ENCODE data around the gene PKLR. TPM values are rescaled to one million over a fixed set of nuclear protein-coding genes. Genes with fewer than 3 reads are reported as not detected.
"Not testable (repeated sequence)": the region's sequence is repeated elsewhere in the genome, so short reads cannot be mapped to it uniquely, and the experiment has no call there.

The PKLR gene
- total RNA-seq, 2 donors from 2014 or later, result 0.14 TPM; not detected in 1

GRCh38 chr1:155297384-155297783, 3.9 kb downstream of the PKLR start:
- Mint-ChIP-seq H3K27ac (no peak overlapping the region), H3K9me3 (no peaks in the 10 kb centered on the region), H3K36me3 (no peaks in the 10 kb centered on the region)
- DNase-seq (ENCODE audit: low spot score in 2 of 2), result no peak
- no peak for ATAC-seq

DNA sequence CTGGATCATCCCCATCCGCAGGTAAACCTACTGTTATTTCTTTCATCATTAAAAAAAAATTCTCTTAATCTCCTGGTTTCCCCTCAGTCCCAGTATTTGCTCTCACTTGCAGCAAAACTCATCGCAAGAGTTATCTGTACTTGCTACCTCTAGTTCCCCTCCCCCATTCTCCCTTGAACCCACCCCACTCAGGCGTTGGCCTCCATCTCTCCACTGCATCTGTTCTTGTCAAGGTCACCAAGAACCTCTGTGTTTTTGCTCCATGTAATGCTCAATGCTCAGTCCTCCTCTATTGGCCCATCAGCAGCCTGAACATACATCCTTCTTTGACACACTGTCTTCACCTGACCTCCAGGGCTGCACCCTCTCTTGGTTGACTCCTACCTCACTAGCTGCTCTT, 4.6 kb downstream of the PKLR start:
- no peak for ATAC-seq
- Mint-ChIP-seq H3K36me3 (no peaks in the 10 kb centered on the region), H3K27ac (no peak overlapping the region), H3K9me3 (no peaks in the 10 kb centered on the region)
- DNase-seq (ENCODE audit: low spot score in 2 of 2), result no peak

DNA sequence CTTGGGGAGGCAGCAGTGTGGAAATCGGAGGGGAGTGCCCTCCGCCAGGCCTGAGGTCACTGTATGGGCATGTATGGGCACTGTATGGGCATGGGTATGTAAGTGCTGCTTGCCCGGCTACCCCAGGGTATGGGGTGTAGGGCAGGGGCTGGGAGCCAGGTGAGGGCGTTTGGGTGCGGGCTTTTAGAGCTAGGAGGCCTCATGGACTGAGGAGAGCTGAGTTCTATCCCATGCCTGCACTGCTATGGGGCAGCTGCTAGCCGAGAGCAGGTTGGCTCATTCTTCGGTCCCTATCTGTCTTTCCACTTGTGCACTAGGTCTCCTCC, 5.3 kb downstream of the PKLR start:
- no peaks in the 10 kb centered on the region for H3K9me3 Mint-ChIP-seq
- ATAC-seq, result no peak
- no peaks in the 10 kb centered on the region for H3K36me3 Mint-ChIP-seq
- no peak overlapping the region for H3K27ac Mint-ChIP-seq
- no peak for DNase-seq (ENCODE audit: low spot score in 2 of 2)

GRCh38 chr1:155295183-155295941, 5.9 kb downstream of the PKLR start:
- ATAC-seq (peak in 1 of 2 donors; percentile 46), DNase-seq (ENCODE audit: low spot score in 2 of 2) (no peak)
- Mint-ChIP-seq H3K9me3 (no peaks in the 10 kb centered on the region), H3K36me3 (no peaks in the 10 kb centered on the region), H3K27ac (no peak overlapping the region)

DNA sequence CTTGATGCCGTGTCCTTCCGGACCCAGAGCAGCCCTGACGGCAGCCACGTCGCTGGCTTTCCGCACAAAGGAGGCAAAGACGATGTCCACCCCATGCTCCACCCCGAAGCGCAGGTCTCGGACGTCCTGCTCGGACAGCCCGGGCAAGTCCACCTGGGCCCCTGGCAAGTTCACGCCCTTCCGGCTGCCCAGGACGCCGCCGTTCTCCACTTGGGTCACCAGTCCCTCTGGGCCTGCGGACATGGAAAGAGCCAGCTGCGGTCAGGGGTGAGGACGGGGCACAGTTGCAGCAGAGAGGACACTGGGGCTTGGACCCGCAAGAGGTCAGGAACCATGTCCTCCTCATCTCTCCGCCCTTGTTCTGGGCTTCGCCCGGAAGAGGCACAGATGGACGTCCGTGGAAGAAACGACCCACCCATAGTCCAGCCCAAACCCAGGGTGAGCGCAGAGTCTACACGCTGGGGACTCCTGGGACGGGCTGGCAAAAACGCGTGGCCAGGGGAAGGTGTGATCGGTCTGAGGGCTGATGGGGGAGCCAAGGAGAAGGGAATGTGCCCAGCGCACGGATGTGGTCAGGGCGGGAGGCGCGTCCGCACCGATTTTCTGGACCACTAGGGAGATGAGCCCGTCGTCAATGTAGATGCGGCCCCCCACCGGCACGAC, 6.6 kb downstream of the PKLR start:
- Mint-ChIP-seq H3K9me3 (no peaks in the 10 kb centered on the region), H3K27ac (no peak overlapping the region), H3K36me3 (no peaks in the 10 kb centered on the region)
- ATAC-seq, result peak in 1 of 2 donors; percentile 18
- no peak for DNase-seq (ENCODE audit: low spot score in 2 of 2)

DNA sequence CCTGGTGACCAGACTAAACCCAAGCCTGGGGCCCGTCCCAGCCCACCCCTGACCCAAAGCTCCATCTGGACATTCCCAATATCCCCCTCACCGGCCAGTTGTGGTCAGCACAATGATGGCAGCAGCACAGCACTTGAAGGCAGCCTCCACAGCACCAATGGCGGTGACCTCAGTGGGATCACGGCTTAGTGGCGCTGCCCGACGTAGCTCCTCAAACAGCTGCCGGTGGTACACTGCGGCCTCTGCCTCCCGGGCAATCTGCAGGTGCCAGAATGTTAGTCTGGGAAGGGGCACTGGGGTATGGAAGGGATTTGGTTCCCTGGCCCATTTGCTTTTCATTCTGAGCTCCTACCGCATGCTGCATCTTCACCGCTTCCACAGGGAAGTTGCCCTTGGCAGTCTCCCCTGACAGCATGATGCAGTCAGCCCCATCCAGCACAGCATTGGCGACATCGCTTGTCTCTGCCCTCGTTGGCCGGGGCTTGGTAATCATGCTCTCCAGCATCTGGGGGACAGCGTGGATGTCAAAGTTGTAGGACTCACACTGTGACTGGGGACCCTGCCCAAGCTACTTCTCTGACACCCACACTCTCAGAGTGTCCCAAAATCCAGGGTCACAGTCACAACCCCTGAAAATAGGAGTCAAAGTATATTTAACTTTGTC, 8.0 kb downstream of the PKLR start:
- ATAC-seq, result no peak
- H3K36me3 Mint-ChIP-seq, result no peaks in the 10 kb centered on the region
- DNase-seq (ENCODE audit: low spot score in 2 of 2), result no peak
- no peak overlapping the region for H3K27ac Mint-ChIP-seq
- no peaks in the 10 kb centered on the region for H3K9me3 Mint-ChIP-seq

- not testable (repeated sequence) for DNase-seq (ENCODE audit: low spot score in 2 of 2); H3K36me3 Mint-ChIP-seq; ATAC-seq; H3K27ac Mint-ChIP-seq; H3K9me3 Mint-ChIP-seq
These were observed 10.2 kb downstream of the PKLR start for GRCh38 chr1:155291006-155291405.

DNA sequence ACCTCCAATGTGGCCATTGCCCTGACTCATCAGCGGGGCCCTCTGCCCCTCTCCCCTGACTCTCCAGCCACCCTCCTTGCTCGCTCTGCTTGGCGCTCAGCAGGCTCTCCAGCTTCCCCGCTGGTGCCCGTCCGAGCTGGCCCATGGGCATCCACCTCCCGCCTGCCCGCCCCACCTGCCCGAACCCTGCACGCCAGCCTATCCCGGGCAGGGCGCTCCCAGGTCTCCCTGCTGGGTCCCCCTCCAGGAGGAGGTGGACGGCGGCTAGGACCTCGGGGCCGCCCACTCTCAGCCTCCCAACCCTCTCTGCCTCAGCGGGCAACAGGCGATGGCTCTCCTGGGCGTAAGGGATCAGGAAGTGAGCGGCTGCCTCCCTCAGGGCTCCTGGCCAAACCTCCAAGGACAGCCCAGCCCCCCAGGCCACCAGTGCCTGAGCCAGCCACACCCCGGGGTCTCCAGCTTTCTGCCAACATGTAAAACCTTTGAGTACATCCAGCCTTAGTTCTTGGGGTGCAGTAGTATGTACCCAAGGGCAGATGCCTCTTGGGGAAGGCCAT, 13.2 kb downstream of the PKLR start:
- no peak for DNase-seq (ENCODE audit: low spot score in 2 of 2)
- no peak overlapping the region for H3K27ac Mint-ChIP-seq
- ATAC-seq, result no peak
- no peaks in the 10 kb centered on the region for H3K36me3 Mint-ChIP-seq
- no peaks in the 10 kb centered on the region for H3K9me3 Mint-ChIP-seq

DNA sequence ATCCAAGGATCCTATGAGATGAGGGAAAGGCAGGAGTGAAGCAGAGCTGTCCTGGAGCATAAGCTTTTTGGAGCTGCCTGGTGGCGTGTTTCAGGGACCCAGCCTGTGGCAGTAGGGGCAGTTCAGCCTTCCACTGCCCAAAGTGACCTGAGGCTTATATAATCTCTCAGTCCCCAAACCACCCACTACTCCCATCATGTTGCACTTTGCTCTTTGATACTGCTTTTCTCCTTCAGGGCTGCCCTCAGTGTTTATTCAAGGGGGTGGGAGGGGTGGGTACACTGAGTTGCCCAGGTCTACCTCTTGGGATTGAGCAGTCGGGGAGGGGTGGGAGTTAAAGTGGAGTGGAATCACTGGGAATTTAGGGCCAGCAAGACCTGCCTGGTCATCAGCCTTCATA, 14.7 kb downstream of the PKLR start:
- Mint-ChIP-seq H3K9me3 (no peaks in the 10 kb centered on the region), H3K27ac (no peak overlapping the region), H3K36me3 (no peaks in the 10 kb centered on the region)
- DNase-seq (ENCODE audit: low spot score in 2 of 2) (no peak), ATAC-seq (no peak)

DNA sequence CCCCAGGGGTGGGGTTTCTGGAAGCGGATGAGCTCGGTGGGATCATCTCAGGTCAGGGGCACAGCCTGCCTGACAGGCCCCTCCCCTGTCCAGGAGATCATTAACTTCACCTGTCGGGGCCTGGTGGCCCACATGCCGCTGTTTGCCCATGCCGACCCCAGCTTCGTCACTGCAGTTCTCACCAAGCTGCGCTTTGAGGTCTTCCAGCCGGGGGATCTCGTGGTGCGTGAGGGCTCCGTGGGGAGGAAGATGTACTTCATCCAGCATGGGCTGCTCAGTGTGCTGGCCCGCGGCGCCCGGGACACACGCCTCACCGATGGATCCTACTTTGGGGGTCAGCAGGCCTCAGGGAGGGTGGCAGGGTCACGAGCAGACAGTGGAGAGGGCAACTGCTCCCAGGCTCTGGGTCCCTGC, 15.6 kb downstream of the PKLR start:
- Mint-ChIP-seq H3K9me3 (no peaks in the 10 kb centered on the region), H3K36me3 (no peaks in the 10 kb centered on the region), H3K27ac (no peak overlapping the region)
- ATAC-seq, result no peak
- no peak for DNase-seq (ENCODE audit: low spot score in 2 of 2)

GRCh38 chr1:155285063-155285462, 16.2 kb downstream of the PKLR start:
- Mint-ChIP-seq H3K9me3 (no peaks in the 10 kb centered on the region), H3K27ac (no peak overlapping the region), H3K36me3 (no peaks in the 10 kb centered on the region)
- no peak for DNase-seq (ENCODE audit: low spot score in 2 of 2)
- no peak for ATAC-seq

DNA sequence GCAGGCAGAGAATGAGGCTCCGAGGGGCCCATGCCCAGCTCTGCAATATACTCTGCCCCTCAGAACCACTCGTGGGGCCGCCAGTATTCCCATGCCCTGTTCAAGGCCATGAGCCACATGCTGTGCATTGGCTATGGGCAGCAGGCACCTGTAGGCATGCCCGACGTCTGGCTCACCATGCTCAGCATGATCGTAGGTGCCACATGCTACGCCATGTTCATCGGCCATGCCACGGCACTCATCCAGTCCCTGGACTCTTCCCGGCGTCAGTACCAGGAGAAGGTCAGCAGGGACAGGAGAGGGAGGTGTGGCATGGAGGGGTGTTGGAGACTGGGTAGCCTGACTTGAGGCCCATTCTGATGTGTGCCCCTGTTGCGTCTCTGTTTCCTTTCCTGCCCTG, 16.8 kb downstream of the PKLR start:
- Mint-ChIP-seq H3K27ac (no peak overlapping the region), H3K9me3 (no peaks in the 10 kb centered on the region), H3K36me3 (no peaks in the 10 kb centered on the region)
- DNase-seq (ENCODE audit: low spot score in 2 of 2), result no peak
- no peak for ATAC-seq

GRCh38 chr1:155282488-155283091, 18.6 kb downstream of the PKLR start:
- no peak overlapping the region for H3K27ac Mint-ChIP-seq
- H3K36me3 Mint-ChIP-seq, result no peaks in the 10 kb centered on the region
- no peaks in the 10 kb centered on the region for H3K9me3 Mint-ChIP-seq
- no peak for ATAC-seq
- DNase-seq (ENCODE audit: low spot score in 2 of 2), result no peak

DNA sequence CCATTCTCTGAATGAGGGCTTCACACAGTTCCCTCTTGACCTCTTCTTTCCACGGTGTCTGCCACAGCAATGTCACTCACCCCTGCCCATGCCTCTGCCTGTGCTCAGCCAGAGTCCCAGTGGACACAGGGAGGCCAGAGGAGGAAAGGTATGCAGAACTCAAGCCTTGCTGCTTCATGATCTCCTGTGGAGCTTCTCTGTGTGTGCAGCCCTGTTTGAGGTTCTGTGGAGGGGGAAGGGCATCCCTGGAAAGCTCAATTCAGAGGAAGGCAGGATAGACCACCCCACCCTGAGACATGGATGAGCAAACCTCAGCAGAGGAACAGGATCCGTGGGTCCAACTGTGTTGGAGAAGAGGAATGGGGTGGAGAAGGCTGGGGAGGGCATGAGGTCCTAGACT, 22.0 kb downstream of the PKLR start:
- peaks cover 0 to 6% of the 10 kb centered on the region in 2 donors for H3K9me3 Mint-ChIP-seq
- no peak overlapping the region for H3K27ac Mint-ChIP-seq
- H3K36me3 Mint-ChIP-seq, result no peaks in the 10 kb centered on the region
- no peak for DNase-seq (ENCODE audit: low spot score in 2 of 2)
- no peak for ATAC-seq

- ATAC-seq, result no peak
- no peak overlapping the region for H3K27ac Mint-ChIP-seq
- no peak for DNase-seq (ENCODE audit: low spot score in 2 of 2)
- H3K9me3 Mint-ChIP-seq, result peaks cover 0 to 6% of the 10 kb centered on the region in 2 donors
- no peaks in the 10 kb centered on the region for H3K36me3 Mint-ChIP-seq
These were observed 22.5 kb downstream of the PKLR start for GRCh38 chr1:155278689-155279160.

DNA sequence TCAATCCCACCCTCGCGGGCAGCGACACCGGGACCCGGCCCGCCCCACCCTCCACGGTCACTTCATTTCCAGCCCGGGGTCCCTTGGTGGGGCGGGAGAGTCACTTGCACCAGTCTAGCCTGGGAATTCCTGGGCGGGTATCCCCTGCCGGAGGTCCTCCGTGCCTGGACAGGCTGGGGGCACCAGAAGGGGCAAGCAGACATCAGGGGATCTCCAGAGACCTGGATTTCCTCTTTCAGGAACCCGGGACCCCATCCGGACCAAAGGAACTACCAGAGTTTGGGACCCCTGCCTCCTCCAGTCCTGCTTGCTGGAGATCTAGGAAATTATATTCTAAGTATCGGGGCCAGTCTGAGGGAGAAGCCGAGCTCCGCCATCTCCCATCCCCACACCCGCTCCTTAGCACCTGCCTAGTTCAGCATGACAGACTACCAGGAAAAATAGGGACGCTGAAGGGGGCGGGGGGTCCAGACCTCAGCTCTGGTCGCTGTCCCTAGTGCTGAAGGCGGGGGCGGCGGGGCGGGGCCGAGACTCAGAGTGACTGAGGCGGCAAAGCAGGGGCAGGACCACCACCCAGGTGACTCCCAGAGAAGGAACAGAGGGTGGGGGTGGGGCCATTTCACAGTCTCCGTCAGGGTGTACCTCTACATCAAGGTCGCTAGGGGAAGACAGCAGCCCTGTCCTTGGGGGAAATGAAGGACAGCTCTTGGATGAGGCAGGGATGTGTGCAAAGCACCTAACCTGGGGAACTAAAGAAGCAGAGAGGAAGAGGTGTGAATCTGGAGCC, 23.1 kb downstream of the PKLR start:
- ATAC-seq (peak; percentile 15 to 46), DNase-seq (ENCODE audit: low spot score in 2 of 2) (peak in 1 of 2 donors; percentile 79)
- H3K27ac Mint-ChIP-seq, result no peak overlapping the region
- H3K9me3 Mint-ChIP-seq, result peaks cover 0 to 6% of the 10 kb centered on the region in 2 donors
- peaks cover 0 to 3% of the 10 kb centered on the region in 2 donors for H3K36me3 Mint-ChIP-seq

Data from activated naive CD4-positive, alpha-beta T cell treated with anti-CD3 and anti-CD28 coated beads, Interleukin-2, amount 50 U/mL, for 72 hours (primary cell).